CD4-positive, alpha-beta T cell (primary cell): Measurements from ENCODE around the gene CANX. TPM values are rescaled to one million over a fixed set of nuclear protein-coding genes. Genes with fewer than 3 reads are reported as not detected.
"Not testable (repeated sequence)": the region's sequence is repeated elsewhere in the genome, so short reads cannot be mapped to it uniquely, and the experiment has no call there.

ENCODE experiments used
- ATAC-seq: fragments of 200-7000 bp; cut with Tn5 transposase; one replicate; pipeline ENCODE4 v1.10.0; 2022; ENCODE audit warnings: mild to moderate bottlenecking; ENCODE audit not compliant: poor library complexity
- CTCF ChIA-PET: fragments of 350-600 bp; sonication (Branson Sonifier 250); formaldehyde crosslinking; loops from one replicate; lab custom pipeline; 2021; ENCODE audit warnings: antibody characterized with exemption, inconsistent platforms; lab: Charles Lee
- POLR2A ChIA-PET: fragments of 350-600 bp; sonication (Branson Sonifier 250); formaldehyde crosslinking; loops from one replicate; lab custom pipeline; 2021; ENCODE audit warnings: antibody characterized with exemption, inconsistent platforms; lab: Charles Lee
- DNase-seq, 14 experiments: peaks; one replicate each; pipeline ENCODE4 v3.0.0-alpha.2; 2013 to 2020; ENCODE audit warnings: mixed read lengths in 2 of 14
- H3K27ac ChIP-seq, 2 donors: one replicate each; pipeline versions ENCODE4 v1.5.1 to v1.7.0; 2013; ENCODE audit warnings: low read length in 2 of 2, low read depth in 1 of 2, mild to moderate bottlenecking in 1 of 2
- H3K27me3 ChIP-seq, 2 experiments: 1 replicate in 1 of 2; 2 replicates in 1 of 2; pipeline versions ENCODE4 v1.6.1 to v1.7.0; 2013; ENCODE audit warnings: low read length in 2 of 2, control low read depth in 1 of 2, mild to moderate bottlenecking in 1 of 2, moderate library complexity in 1 of 2; ENCODE audit not compliant: insufficient read depth in 2 of 2, control insufficient read depth in 1 of 2
- H3K36me3 ChIP-seq: one replicate; pipeline ENCODE4 v1.6.1; 2013; ENCODE audit warnings: low read length, control low read depth; ENCODE audit not compliant: insufficient read depth
- H3K4me1 ChIP-seq: one replicate; pipeline ENCODE4 v1.6.1; 2013; ENCODE audit warnings: low read length, control low read depth; ENCODE audit not compliant: insufficient read depth
- H3K4me3 ChIP-seq: one replicate; pipeline ENCODE4 v1.5.1; 2013; ENCODE audit warnings: mild to moderate bottlenecking, low read length, moderate library complexity
- H3K9me3 ChIP-seq, 2 experiments: 1 replicate in 1 of 2; 2 replicates in 1 of 2; pipeline versions ENCODE4 v1.6.1 to v1.7.0; 2013; ENCODE audit warnings: low read length in 2 of 2, mild to moderate bottlenecking in 2 of 2, control low read depth in 1 of 2, moderate library complexity in 1 of 2; ENCODE audit not compliant: control insufficient read depth in 1 of 2, insufficient read depth in 1 of 2
- H3K27ac Mint-ChIP-seq: one replicate; pipeline ENCODE4 v1.8.0; 2020; ENCODE audit warnings: mixed read lengths
- H3K27me3 Mint-ChIP-seq: one replicate; pipeline ENCODE4 v1.8.0; 2021; ENCODE audit warnings: mixed read lengths
- H3K36me3 Mint-ChIP-seq: one replicate; pipeline ENCODE4 v1.8.0; 2021; ENCODE audit warnings: low read depth, mixed read lengths
- H3K4me1 Mint-ChIP-seq: one replicate; pipeline ENCODE4 v1.8.0; 2021; ENCODE audit warnings: low read depth, mixed read lengths
- H3K4me3 Mint-ChIP-seq: one replicate; pipeline ENCODE4 v1.8.0; 2020; ENCODE audit warnings: mild to moderate bottlenecking, mixed read lengths
- H3K9me3 Mint-ChIP-seq: one replicate; pipeline ENCODE4 v1.8.0; 2020; ENCODE audit warnings: mixed read lengths
- intact Hi-C, 2 experiments: fragments of 100-400 bp; cut with DNase I in 1 of 2; cut with micrococcal nuclease in 1 of 2; formaldehyde crosslinking; loops; one replicate each; pipeline versions ENCODE4 v1.15.1 to v1.9.0; 2023 to 2025; cut with DNase I, micrococcal nuclease
- total RNA-seq, 174 experiments: library from RNA in 2 of 174; stranded (reverse) in 2 of 174; gene quantifications; one replicate each; pipeline ENCODE4 v1.2.3 and lab custom pipeline; 2021 to 2026
- TF ChIP-seq, protein P1 (sequence below): fragments of 200-600 bp; IDR thresholded peaks from one replicate; pipeline ENCODE4 v1.8.0; 2022; ENCODE audit warnings: antibody characterized with exemption, mild to moderate bottlenecking

The CANX gene
- total RNA-seq, 2 experiments from 2014 or later: 150 to 152 TPM

- peaks cover 18% of the 10 kb centered on the region for H3K36me3 Mint-ChIP-seq
- intact Hi-C loops: loop anchor here in 1 of 2 experiments (10.0 kb wide), 1 partner anchor 1070 kb away; the partner anchor contains the start of gene CLK4
- TF ChIP-seq, protein P1, sequence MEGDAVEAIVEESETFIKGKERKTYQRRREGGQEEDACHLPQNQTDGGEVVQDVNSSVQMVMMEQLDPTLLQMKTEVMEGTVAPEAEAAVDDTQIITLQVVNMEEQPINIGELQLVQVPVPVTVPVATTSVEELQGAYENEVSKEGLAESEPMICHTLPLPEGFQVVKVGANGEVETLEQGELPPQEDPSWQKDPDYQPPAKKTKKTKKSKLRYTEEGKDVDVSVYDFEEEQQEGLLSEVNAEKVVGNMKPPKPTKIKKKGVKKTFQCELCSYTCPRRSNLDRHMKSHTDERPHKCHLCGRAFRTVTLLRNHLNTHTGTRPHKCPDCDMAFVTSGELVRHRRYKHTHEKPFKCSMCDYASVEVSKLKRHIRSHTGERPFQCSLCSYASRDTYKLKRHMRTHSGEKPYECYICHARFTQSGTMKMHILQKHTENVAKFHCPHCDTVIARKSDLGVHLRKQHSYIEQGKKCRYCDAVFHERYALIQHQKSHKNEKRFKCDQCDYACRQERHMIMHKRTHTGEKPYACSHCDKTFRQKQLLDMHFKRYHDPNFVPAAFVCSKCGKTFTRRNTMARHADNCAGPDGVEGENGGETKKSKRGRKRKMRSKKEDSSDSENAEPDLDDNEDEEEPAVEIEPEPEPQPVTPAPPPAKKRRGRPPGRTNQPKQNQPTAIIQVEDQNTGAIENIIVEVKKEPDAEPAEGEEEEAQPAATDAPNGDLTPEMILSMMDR: no peak
- H3K9me3 Mint-ChIP-seq: no peaks in the 10 kb centered on the region
- DNase-seq: no peak
- H3K4me3 Mint-ChIP-seq: peak overlapping the region; percentile 58
- Histone ChIP-seq H3K36me3 (no peaks in the 10 kb centered on the region), H3K27me3 (no peaks in the 10 kb centered on the region), H3K27ac (no peak overlapping the region), H3K4me3 (no peak overlapping the region), H3K4me1 (peaks cover 23% of the 10 kb centered on the region), H3K9me3 (no peaks in the 10 kb centered on the region)
- POLR2A ChIA-PET: no interaction called here
- CTCF ChIA-PET: no interaction called here
- H3K27me3 Mint-ChIP-seq: no peaks in the 10 kb centered on the region
- H3K27ac Mint-ChIP-seq: no peak overlapping the region
- no peak for ATAC-seq
- peaks cover 28% of the 10 kb centered on the region for H3K4me1 Mint-ChIP-seq
These were observed 4.2 kb upstream of the CANX start for GRCh38 chr5:179694561-179694960.

DNA sequence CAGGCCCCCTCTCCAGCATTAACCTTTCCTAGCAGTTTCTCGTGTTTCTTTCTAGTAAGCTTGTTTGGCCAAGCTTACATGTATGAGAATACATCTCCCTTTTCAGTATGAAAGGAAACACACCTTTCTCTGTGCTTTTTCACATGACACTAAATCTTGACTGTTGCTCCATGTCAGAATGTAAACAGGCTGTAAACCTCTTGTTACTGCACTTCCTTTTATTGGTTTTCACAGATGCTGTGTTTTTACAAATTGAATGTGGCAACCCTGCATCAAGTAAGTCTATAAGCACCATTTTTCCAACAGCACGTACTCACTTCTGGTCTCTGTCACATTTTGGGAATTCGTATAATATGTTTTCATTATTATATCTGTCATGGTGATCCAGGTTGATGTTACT, 2.2 kb upstream of the CANX start:
- Histone ChIP-seq H3K4me3 (no peak overlapping the region), H3K4me1 (peaks cover 41% of the 10 kb centered on the region), H3K36me3 (peaks cover 5% of the 10 kb centered on the region), H3K27ac (no peak overlapping the region), H3K27me3 (no peaks in the 10 kb centered on the region), H3K9me3 (no peaks in the 10 kb centered on the region)
- ATAC-seq (no peak), DNase-seq (peak in 1 of 14 experiments; percentile 8)
- Mint-ChIP-seq H3K27me3 (no peaks in the 10 kb centered on the region), H3K27ac (peak overlapping the region; percentile 98), H3K9me3 (no peaks in the 10 kb centered on the region), H3K4me3 (peak overlapping the region; percentile 49), H3K4me1 (peaks cover 40% of the 10 kb centered on the region), H3K36me3 (peaks cover 28% of the 10 kb centered on the region)
- ChIA-PET POLR2A (interaction anchor here (1.5 to 2.7 kb wide), 3 partner anchors 18 to 73 kb away, joined by 17 to 22 read pairs (median 18); partner anchors contain the start of genes HNRNPH1 and MAML1), CTCF (no interaction called here)
- intact Hi-C loops: loop anchor here in 1 of 2 experiments (1.0 to 10.0 kb wide), 2 partner anchors 17 to 1072 kb away; partner anchors contain the start of gene CLK4
- TF ChIP-seq, protein P1: no peak

- H3K27me3 Mint-ChIP-seq: no peaks in the 10 kb centered on the region
- H3K4me1 ChIP-seq: peaks cover 46% of the 10 kb centered on the region
- peak overlapping the region; percentile 83 to 89 for H3K27ac ChIP-seq
- H3K9me3 Mint-ChIP-seq: no peaks in the 10 kb centered on the region
- intact Hi-C loops: loop anchor here in 1 of 2 experiments (1.0 to 10.0 kb wide), 2 partner anchors 18 to 1072 kb away; partner anchors contain the start of gene CLK4
- no peaks in the 10 kb centered on the region for H3K27me3 ChIP-seq
- peaks cover 9% of the 10 kb centered on the region for H3K36me3 ChIP-seq
- TF ChIP-seq, protein P1: no peak
- ChIA-PET CTCF (interaction anchor here (1.3 kb wide), 1 partner anchor 18 kb away, joined by 4 read pairs; no protein-coding TSS in a partner anchor), POLR2A (interaction anchor here (0.6 to 2.7 kb wide), 4 partner anchors 18 to 124 kb away, joined by 3 to 22 read pairs (median 18); partner anchors contain the start of genes HNRNPH1, MAML1 and SQSTM1)
- no peak for ATAC-seq
- H3K4me1 Mint-ChIP-seq: peaks cover 42% of the 10 kb centered on the region
- peaks cover 30% of the 10 kb centered on the region for H3K36me3 Mint-ChIP-seq
- peak overlapping the region; percentile 98 for H3K27ac Mint-ChIP-seq
- no peak overlapping the region for H3K4me3 ChIP-seq
- no peak for DNase-seq
- no peaks in the 10 kb centered on the region for H3K9me3 ChIP-seq
- peak overlapping the region; percentile 95 for H3K4me3 Mint-ChIP-seq
These were observed 1.7 kb upstream of the CANX start for GRCh38 chr5:179697108-179697507.

DNA sequence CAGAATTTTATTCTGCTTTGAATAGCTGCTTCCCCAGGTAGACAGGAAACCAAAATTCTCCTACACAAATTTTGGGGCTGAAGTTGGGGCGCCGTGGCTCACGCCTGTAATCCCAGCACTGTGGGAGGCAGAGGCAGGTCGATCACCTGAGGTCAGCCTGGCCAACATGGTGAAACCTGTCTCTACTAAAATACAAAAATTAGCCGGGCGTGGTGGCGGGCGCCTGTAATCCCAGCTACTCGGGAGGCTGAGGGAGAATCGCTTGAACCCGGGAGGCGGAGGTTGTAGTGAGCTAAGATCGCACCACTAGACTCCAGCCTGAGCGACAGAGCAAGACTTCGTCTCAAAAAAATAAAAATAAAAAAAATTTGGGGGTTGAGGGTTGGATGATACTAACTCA, 1.2 kb upstream of the CANX start:
- POLR2A ChIA-PET: interaction anchor here (0.6 to 2.7 kb wide), 4 partner anchors 19 to 123 kb away, joined by 3 to 22 read pairs (median 18); partner anchors contain the start of genes HNRNPH1, MAML1 and SQSTM1

More for the DNA sequence above, 1.2 kb upstream of the CANX start:
- H3K9me3 ChIP-seq, DNase-seq, H3K27me3 Mint-ChIP-seq, H3K9me3 Mint-ChIP-seq, ATAC-seq, H3K27me3 ChIP-seq: not testable (repeated sequence)
- Histone ChIP-seq H3K36me3 (peaks cover 12% of the 10 kb centered on the region), H3K4me3 (peak overlapping the region; percentile 78), H3K27ac (peak overlapping the region; percentile 83 to 89), H3K4me1 (peaks cover 46% of the 10 kb centered on the region)
- Mint-ChIP-seq H3K4me1 (peaks cover 46% of the 10 kb centered on the region), H3K36me3 (peaks cover 34% of the 10 kb centered on the region), H3K27ac (peak overlapping the region; percentile 98), H3K4me3 (peak overlapping the region; percentile 95)
- CTCF ChIA-PET: interaction anchor here (1.3 kb wide), 1 partner anchor 19 kb away, joined by 4 read pairs; no protein-coding TSS in a partner anchor
- intact Hi-C loops: loop anchor here in 1 of 2 experiments (1.0 to 10.0 kb wide), 2 partner anchors 18 to 1073 kb away; partner anchors contain the start of gene CLK4
